Inflammatory macrophage treated with lipopolysaccharide for 4 hours (primary cell): ENCODE data around the gene CMIP.

Experiments
- DNase-seq: peaks from one replicate; pipeline ENCODE4 v3.0.0-alpha.2; 2020

Gene CMIP

GRCh38 chr16:81612351-81613163, 167.9 kb downstream of the CMIP start:
- no peak for DNase-seq

DNA sequence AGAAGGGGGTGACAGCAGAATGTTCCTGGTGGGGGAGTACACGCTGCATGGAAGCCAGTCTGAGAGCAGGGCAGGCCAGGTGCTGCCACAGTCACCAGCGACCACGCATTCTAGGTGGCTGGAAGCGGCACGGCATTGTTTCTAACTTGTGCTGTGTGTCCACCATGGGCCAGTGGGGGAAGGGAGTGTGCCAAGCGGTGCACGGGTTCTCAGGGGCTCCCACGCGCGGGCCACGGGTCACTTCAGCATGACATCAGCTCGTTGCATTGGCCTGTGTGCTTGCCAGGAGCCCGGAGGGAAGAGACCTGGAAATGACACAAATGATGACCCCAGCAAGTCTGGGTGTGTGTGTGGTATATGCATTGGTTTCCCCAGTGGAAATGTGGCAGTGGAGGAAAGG, 169.6 kb downstream of the CMIP start:
- no peak for DNase-seq

GRCh38 chr16:81614654-81615359, 170.2 kb downstream of the CMIP start:
- no peak for DNase-seq

- no peak for DNase-seq
Observed at GRCh38 chr16:81615411-81615810, 170.8 kb downstream of the CMIP start.

GRCh38 chr16:81615833-81616232, 171.2 kb downstream of the CMIP start:
- no peak for DNase-seq

DNA sequence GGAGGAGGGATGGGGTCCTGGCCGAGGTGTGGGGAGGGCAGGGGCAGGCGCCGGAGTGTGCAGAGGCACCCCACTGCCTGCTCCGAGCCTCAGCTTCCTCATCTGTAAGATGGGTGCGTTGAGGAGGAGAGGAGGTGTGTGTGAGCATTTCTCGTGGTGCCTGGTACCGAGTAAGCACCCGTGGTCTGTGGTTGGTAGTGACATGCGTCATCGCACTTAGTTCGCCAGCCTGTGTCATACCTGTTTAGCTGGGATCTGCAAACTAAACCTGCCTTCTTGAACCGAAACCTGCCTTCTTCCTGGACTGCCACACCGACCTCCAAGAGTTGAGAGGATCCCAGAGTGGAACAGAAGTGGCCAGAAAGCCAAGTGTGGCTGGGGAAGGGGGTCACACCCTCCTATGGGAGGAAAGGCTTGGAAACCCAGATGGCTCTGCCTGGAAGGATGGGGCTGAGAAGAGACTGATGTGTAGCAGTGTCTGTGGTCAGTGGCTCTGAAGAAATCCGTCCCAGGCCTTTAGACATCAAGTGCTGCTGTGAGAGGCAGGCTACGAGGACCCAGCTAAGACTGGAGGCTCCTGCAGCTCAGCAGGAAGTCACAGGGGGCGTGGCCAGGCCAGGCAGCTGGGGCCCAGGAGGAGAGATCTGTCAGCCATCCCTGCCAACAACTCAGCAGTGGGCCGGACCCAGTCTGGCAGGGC, 171.9 kb downstream of the CMIP start:
- no peak for DNase-seq

- no peak for DNase-seq
Observed at GRCh38 chr16:81617021-81617346, 172.4 kb downstream of the CMIP start.

DNA sequence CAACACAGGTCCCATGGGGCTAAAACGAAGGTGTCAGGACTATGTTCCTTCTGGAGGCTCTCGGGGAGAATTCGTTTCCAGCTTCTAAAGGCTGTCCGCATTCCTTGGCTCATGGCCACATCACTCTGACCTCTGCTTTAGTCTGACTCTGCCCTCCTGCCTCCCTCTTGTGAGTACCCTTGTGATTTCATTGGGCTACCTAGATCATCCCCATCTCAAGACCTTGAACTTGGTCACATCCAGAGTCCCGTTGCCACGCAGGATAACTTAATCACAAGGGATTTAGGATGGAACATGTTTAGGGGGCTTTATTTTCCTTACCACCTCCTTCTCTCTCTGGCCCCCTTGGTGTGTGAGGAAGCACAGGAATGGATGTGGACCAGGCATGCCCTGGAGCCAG, 173.6 kb downstream of the CMIP start:
- no peak for DNase-seq

GRCh38 chr16:81618661-81619060, 174.1 kb downstream of the CMIP start:
- no peak for DNase-seq

- DNase-seq = no peak
Observed at GRCh38 chr16:81620029-81620428, 175.4 kb downstream of the CMIP start.

DNA sequence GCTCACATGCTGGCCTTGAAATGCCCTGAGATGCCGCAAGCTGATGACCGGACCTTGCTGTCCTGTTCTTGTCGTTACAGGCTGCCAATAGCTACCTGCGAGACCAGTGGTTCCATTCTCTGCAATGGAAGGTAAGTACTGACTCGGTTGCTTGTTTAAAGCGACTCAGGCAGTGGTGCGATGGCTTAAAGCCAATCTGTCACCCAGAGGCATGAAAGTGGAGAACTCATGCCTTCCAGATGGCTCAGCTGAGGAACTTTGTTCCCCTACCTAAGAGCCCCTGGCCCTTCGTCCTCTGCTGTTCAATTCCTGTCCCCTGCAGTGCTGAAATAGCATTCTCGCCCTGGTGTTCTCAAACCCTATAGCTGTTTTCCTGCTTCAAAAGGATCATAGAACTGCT, 176.2 kb downstream of the CMIP start:
- no peak for DNase-seq

- no peak for DNase-seq
Observed at GRCh38 chr16:81621496-81621895, 176.9 kb downstream of the CMIP start.

GRCh38 chr16:81623365-81624102, 178.9 kb downstream of the CMIP start:
- DNase-seq = peak; percentile 54

GRCh38 chr16:81624403-81624759, 179.8 kb downstream of the CMIP start:
- DNase-seq = no peak

- DNase-seq = no peak
Observed at GRCh38 chr16:81624760-81625543, 180.3 kb downstream of the CMIP start.

DNA sequence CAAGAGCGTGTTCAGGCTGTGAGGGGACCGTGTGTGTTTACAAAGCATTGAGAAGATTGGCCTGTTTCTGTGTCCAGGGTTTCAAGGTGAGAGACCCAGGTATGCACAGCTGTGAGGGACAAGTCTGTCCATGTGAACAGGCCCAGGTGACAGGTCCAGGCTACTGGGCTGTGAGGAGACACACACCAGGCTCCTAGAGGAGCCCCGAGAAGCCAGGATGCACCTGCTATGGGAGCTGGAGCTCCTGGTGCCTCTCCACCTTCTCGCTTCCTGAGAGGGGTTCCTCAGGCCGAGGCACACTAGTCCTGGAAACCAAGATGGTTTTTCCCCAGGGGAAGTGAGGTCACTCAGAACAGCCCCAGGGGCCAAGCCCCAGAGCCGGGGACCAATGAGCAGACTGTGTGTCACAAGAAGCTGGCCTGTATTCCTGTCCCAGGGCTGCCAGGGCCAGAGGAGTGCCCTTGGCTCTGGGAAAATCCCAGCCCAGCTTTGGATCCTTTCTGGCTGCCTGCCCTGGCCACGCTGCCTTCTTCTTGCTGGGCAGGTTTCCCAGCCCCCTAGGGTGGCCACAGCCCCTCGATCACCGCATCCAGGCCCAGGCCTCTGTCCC, 181.0 kb downstream of the CMIP start:
- DNase-seq = peak; percentile 70

- no peak for DNase-seq
Observed at GRCh38 chr16:81626181-81626674, 181.6 kb downstream of the CMIP start.

GRCh38 chr16:81627024-81627423, 182.4 kb downstream of the CMIP start:
- DNase-seq = no peak

DNA sequence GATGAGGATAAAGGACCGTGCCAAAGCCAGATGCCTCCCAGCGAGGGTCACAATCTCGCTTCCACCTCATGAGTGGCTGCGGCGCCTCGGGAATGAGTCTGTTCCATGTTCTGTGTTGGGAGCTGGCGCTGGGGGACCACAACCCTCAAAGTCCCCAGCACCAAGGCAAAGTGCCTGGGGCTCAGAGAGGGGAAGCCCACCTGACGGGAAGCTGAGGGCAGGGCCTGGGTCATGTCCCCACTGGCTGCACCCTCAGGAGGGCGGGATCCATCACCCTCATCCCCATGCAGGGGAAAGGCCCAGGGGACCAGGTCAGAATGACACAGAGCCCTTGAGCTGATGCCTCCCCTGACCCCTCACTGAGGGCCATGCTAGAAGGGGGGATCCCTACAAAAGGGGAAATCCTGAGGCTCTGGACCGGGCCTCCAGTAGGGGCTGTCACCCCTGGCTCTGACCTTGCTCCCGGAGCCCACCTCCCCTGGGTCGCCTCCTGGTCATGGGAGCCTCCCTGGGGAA, 183.2 kb downstream of the CMIP start:
- DNase-seq = no peak

DNA sequence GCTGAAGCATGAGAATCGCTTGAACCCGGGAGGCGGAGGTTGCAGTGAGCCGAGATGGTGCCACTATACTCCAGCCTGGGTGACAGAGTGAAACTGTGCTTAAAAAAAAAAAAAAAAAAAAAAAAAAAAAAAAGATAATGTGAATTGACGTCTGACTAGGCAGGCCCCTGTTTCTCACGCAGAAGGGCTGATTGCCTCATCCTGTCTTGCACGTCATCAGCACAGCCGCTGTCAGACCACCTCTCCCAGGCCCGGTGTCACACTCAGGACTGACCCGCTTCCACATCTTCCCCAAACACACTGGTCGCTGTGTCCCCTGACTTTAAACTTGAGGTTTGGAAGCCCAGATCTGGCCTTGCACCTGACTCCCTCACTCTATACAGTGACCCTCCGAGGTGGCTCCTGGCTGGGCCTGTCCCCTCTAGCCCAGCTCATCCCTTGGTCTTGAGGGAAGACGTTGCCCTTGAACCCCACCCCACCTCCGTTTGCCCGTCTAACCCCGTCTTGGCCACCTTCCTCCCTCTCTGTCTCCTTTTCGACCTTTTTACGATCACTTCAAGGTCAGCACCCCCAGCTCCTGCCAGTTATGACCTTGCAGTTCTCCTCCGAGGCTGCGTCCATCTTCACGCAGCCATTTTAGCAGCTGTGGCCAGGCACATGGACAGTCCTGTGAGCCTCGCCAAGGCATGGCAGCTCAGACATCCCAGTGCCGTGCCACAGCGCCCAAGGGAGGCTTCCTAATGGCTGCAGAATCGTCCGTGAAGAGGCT, 184.6 kb downstream of the CMIP start:
- DNase-seq = peak; percentile 44
